ENCODE measurements around the gene MYO1D.
"Not testable (repeated sequence)": the region's sequence is repeated elsewhere in the genome, so short reads cannot be mapped to it uniquely, and the experiment has no call there.

Gene MYO1D

DNA sequence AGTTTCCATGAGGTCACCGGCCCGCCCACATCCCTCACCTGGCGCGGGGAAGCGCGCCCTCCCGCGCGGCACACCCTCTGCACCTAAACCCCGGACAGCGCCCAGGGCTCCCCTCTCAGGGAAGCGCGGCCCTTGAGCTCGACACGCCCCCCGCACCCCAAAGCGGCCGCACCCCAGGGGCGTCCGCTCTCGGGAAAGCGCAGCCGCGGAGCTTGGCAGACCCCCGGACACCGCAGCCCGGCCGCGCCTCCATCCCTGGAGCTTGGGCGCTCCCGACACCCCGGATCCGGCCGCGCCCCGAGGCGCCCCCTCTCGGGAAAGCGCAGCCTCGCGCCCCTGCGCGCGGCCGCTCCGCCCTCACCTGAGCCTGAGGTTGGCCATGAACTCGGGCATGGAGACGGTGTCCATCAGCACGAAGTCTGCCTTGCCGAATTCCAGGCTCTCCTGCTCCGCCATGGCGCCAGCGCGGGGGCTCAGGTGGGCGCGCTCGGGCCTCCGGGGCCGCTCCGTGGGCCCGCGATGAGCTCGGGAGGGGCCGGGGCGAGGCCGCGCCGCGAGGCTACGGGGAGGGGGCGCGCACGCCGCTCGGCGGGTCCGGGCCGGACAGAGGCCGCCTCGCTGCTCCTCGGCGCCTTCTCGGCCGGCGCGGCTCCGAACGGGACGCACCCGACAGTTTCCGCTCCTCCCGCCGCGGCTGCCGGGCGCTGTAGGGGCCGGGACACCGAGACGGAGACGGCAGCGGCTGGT is at the start of gene MYO1D:
Gene MYO1D (minus strand): TSS at position 708 of the 747 bp plus-strand sequence. CDS start 252 bp downstream, at position 456.
- DNase-seq (ENCODE audit: low read depth in 2 of 2, low spot score in 1 of 2), result peak; percentile 50 to 53

DNA sequence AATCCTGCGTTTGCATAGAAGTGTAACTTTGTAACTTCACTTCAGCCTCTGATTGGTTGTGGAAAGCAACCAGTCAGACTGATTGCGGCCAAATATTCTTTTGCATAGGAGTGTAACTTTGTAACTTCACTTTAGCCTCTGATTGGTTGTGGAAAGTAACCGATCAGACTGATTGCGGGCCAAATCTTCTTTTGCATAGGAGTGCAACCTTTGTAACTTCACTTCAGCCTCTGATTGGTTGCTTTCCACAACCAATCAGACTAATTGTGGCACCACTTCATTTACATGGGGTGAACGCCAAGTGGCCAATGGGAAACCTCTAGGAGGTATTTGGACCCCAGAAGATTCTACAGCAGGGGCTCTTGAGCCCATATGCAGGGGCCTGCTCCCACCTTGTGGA is 49.3 kb upstream of the MYO1D start:
- no peak for DNase-seq (ENCODE audit: low read depth in 2 of 2, low spot score in 1 of 2)

DNA sequence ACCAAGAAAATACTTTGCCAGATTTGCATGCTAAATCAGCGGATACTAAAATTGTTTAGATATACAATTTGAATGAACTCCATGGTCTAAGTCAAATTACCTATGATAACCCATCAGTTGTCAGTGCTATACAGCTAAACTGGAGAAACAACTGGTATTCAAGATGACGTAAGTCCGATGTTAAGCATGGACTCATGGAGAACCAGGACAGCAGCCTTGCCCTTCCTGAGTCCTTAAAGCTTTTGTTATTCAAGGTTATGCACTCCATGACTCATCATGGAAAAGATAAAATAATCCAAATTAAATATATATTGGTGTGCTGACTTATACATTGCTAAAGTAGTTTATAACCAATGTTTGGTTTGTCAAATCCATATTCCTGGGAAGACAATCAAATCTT is 47.0 kb upstream of the MYO1D start:
- not testable (repeated sequence) for DNase-seq (ENCODE audit: low read depth in 2 of 2, low spot score in 1 of 2)

DNA sequence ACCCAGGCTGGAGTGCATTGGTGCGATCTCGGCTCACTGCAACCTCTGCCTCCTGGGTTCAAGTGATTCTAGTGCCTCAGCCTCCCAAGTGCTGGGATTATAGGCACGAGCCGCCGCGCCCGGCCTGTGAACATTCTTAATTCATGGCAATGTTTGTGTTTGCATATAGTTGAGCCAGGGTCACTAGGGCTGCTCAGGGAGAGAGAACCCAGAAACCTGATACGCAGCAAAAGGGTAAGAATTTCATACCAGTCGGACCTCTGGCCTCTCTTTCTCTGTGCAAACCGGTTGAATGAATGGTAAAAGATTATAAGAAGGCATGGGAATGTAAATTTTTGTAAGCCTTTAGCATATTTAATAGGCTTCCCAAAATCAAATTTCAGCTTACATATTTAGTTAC is 44.1 kb upstream of the MYO1D start:
- no peak for DNase-seq (ENCODE audit: low read depth in 2 of 2, low spot score in 1 of 2)

DNA sequence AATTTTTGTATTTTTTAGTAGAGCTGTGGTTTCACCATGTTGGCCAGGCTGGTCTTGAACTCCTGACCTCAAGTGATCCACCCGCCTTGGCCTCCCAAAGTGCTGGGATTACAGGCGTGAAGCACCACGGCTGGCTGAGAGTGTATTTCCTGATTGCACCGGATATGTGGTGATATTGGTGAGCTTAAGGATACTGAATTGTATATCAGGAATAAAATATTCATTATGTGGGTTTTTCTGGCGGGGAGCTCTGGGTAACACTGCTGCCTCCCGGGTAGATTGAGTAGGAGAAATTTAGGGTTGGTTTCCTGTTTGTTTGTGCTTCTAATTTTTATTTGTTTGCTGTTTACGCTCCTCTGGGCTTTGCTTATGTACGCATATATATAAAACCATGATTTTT is 43.4 kb upstream of the MYO1D start:
- DNase-seq (ENCODE audit: low read depth in 2 of 2, low spot score in 1 of 2), result no peak

DNA sequence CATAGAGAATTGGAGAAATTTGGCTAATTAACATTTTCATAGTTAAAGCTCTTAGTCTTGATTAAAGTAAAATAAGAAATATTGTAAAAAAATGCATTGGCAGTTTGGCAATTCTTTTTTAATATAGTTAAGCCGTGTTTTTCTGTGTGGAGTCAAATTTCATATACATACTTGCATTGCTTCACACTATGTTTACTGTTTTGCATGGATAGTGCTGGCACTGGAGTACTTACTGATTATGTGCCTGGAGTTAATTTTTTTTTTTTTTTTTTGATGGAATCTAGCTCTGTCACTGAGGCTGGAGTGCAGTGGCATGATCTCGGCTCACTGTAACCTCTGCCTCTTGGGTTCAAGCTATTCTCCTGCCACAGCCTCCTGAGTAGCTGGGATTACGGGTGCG is 43.0 kb upstream of the MYO1D start:
- not testable (repeated sequence) for DNase-seq (ENCODE audit: low read depth in 2 of 2, low spot score in 1 of 2)

DNA sequence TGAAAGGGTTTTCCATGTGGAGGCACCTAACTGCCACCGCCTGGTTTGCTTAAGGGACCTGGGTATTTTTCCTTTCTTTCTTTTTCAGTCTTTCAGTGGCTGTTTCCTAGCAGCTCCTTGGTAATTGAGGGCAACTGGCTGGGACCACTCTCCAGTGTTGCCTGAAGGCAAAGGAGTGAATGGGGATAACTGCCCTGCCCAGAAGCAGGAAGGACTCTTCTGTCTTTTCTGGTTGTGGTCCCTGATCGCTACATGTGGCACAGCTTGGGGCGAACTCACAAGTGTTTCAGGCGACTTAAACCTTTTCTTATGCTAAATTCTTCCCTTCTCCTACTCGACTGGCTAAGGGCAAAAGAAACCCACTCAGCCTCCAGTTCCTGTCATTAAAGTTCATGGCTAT is 40.9 kb upstream of the MYO1D start:
- no peak for DNase-seq (ENCODE audit: low read depth in 2 of 2, low spot score in 1 of 2)

DNA sequence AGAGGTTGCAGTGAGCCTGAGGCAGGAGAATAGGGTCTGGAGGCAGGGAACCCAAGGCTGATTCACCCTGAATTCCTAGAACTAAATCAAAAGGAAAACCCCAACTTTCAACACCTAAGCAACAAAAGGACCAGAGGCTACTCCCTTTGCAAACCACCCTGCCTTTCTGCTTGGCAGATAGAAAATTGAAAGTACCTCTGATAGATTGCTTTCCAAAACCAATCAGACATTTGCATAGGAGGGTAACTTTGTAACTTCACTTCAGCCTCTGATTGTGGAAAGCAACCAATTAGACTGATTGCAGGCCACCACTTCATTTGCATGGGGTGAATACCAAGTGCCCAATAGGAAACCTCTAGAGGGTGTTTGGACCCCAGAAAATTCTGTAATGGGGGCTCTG is 40.2 kb upstream of the MYO1D start:
- no peak for DNase-seq (ENCODE audit: low read depth in 2 of 2, low spot score in 1 of 2)

DNA sequence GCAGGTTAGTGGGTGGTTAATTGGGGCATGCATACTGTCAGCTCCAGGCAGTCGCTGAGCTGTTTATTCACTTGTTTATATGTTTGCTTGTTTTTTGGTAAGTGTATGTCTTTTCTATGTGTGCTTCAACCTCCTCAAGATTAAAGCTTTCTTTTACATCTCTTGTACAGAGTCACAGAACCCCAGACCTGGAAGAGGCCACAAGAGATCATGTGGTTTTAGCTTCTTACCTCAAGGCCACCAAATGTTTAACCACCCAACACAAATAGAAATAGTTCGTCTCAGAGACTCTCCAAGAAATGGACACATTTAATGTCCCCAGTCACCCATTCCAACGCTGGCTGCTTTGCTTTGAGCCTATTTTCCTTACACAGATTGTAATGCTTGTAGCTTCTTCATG is 39.2 kb upstream of the MYO1D start:
- DNase-seq (ENCODE audit: low read depth in 2 of 2, low spot score in 1 of 2), result no peak

DNA sequence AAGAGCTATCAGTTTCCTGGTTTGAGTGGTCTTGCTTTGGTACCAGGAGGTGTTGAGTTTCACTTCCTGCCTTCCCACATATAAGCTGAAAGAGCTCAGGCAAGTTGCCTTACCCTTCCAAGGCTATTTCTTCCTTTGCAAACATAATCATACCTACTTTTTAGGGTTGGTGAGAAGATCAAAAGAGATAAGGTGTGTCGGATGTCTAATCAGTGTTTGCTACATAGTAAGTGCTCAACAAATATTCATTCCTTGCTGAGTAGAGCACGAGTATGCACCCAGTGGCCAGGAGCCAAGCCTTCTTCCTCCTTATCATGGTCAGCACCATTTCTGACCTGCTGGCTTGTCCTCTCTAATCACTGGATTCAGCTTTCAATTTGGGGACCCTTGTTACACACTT is 38.3 kb upstream of the MYO1D start:
- DNase-seq (ENCODE audit: low read depth in 2 of 2, low spot score in 1 of 2), result no peak

DNA sequence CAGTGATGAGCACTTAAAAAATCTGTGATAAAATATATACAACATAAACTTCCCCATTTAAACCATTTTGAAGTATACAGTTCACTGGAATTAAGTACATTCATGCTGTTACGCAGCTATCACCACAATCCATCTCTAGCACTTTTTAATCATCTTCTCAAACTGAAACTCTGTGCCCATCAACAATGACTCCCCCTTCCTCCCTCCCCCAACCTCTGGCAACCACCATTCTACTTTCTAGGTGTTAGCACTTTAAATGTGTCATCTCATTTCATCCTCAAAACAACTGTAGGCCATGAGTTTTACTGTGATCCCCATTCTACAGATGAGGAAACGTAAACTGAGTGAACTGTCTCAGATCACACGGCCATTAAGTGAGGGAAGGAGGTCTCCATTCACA is 37.3 kb upstream of the MYO1D start:
- DNase-seq (ENCODE audit: low read depth in 2 of 2, low spot score in 1 of 2), result no peak

DNA sequence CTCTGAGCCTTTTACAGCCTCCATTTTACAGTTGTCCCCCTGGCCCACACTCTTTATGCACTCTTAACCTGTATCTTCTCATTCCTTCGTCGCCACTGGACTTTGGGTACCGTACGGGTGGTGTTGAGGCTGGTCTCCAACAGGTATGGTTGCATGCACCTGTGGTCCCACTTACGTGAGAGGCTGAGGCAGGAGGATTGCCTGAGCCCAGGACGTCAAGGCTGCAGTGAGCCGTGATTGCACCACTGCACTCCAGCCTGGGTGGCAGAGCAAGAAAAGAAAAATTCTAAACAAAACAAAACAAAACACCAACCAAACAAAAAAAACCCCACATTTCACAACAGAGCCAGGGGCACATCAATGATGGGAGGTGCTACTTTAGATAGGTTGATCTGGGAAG is 36.7 kb upstream of the MYO1D start:
- DNase-seq (ENCODE audit: low read depth in 2 of 2, low spot score in 1 of 2), result no peak

DNA sequence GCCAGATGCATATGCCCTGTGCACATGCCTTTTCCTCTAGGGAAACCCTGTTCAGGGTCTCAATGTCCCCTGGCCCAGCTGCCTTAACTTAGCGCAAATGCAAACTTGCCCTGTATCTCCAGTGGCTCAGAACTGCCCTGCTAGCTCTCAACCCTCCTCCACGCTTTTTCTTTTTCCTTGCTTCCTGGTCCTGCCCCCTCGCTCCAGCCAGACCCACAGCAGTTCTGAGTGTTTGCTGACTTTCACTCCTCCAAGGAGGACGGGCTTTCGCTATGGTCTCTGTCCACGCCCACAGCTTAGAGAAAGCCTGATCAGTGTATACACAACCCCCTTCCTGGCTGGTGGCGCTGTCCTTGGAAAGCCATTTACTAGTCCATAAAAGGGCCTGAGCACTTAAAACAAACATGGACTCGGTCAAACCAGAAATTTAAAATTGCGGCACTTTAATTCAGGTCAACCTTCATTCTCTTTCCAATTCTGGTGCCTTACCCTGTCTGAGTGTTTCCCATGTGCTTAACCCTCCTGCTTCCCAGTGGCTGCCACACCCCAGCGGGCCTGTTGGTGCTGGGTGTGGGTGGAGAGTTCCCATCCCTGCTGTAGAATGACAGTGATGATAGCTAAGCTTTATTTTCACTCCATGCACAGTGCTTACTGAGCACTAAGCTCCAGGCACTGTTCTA is 35.4 kb upstream of the MYO1D start:
- no peak for DNase-seq (ENCODE audit: low read depth in 2 of 2, low spot score in 1 of 2)

DNA sequence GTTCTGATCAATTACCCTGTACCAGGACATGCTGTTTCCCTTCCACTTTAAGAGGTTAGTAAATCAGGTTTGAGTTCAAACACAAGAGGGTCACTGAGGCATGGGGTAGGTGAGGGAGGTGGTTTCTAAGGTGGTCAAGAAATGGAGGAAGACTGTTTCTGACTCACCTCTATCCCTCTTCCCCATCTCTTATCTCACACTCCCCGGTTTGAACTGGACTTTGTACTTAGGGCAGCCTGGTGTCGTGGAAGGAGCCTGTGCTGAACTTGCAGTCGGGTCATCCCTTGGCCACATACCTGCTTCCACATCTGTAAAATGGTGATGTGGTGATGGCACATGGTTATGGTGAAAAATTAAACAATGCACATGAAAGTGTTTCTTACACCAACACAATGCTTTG is 33.8 kb upstream of the MYO1D start:
- DNase-seq (ENCODE audit: low read depth in 2 of 2, low spot score in 1 of 2), result no peak

DNA sequence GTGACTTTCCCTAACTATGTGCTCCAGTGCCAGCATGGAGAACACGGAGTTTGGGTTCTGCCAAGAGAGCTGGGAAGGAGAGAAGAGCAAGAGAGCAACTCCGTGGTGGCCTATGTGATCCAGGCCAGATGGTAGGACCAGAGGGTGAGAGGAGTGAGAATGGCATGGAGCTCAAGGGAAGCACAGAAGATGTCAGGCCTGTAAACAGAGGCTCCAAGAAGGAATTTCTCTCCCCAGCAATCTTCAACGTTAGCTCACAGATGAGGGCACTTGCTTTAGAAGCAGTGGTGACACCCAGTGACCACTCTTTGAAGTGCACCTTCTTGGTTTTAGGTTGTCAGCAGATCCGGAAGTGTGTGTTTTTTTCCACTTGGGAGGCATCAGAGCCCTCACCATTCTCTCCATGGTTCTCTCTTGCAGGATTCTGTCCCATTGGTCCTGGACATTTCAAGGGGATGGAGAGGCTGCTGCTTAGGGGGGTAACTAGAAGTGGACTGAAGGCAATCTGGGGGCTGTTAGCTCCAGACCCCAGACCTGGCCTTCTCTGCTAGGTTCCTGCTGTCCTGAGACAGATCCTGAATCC is 33.0 kb upstream of the MYO1D start:
- peak in 1 of 2 donors; percentile 7 for DNase-seq (ENCODE audit: low read depth in 2 of 2, low spot score in 1 of 2)

DNA sequence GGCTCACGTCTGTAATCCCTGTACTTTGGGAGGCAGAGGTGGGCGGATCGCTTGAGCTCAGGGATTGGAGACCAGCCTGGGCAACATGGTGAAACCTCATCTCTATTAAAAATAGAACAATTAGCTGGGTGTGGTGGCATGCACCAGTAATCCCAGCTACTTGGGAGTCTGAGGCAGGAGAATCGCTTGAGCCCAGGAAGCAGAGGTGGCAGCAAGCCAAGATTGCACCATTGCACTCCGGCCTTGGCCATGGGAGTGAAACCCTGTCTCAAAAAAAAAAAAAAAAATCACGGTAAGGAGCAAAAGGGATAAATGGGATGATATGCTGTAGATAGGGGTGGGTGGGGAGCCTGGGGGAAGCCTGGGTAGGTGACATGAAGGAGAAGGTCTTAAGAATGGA is 30.7 kb upstream of the MYO1D start:
- no peak for DNase-seq (ENCODE audit: low read depth in 2 of 2, low spot score in 1 of 2)

DNA sequence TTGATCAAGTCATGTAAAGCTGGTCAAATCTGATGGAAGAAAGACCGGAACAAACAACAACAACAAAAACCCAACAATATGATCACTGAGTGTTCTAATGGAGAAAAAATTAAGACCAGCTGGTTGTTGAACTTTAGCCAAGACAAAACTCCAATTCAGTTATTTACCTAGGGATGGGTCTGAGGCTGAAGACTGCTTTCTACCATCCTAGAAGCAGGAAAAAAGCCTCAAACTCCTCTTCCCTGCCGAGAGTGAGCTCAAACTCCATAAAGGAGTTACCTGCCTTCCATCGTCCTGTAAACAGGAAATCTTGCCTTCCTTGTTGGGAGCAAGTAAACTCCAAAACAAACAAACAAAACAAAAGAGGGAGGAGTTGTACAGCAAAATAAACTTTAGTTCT is 28.0 kb upstream of the MYO1D start:
- DNase-seq (ENCODE audit: low read depth in 2 of 2, low spot score in 1 of 2), result no peak

DNA sequence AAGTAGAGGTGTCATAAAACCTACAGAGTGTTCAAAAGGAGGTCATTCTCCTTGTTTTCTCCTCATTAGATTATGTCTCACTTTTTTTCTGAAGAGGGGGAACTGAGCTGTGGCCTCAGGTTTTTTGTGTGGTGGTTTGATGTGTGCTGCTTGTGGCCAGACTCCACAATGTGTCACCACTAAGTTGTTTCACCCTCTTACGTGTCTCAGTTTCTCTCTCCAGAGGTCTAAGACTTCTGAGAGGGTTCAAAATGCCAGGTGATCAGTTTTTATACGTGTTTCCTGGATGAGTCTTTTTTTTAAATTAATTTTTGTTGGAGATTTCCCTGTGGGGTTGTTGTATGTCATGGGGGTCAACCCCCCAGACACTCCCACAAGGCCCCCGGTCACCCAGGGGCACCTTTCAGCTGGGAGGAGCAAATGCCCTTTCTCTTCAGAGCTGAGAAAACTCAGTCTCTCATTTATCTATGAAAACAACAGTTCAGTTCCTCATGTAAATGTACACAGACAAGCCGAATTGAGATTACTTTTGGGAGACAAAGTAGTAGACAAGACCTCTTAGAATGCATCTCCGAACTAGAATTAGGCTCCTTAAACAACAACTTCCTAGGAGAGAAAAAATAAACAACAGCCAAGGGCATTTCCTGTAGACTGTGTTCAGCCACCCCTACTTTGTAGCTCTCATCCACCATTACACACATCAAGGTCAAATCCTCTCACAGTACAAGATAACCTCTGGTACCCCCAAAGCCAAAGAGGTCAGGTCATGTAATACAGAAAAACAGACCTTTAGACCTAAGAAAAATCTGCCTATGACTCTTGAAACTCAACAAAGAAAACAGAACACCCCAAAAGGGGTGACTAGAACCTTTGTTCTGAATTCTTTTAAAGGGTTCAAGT is 27.1 kb upstream of the MYO1D start:
- DNase-seq (ENCODE audit: low read depth in 2 of 2, low spot score in 1 of 2), result no peak

DNA sequence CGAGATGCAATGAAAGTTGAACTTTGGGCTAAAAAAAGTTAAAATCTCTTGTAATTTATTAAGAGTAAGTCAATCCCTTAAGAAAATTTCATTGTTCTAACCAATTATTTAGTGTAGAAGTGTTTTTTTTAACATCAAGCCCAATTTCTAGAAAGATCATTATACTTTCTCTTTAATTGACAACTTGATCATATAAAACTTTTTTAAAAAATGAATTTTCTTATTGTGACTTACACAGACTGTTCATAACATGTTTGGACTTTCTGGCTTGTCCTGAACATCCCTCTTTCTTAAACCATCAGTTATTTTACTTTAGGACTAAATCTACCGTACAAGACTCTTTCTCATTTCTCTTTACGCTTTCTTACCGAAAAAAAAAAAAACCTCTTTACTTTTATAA is 24.8 kb upstream of the MYO1D start:
- DNase-seq (ENCODE audit: low read depth in 2 of 2, low spot score in 1 of 2), result no peak

DNA sequence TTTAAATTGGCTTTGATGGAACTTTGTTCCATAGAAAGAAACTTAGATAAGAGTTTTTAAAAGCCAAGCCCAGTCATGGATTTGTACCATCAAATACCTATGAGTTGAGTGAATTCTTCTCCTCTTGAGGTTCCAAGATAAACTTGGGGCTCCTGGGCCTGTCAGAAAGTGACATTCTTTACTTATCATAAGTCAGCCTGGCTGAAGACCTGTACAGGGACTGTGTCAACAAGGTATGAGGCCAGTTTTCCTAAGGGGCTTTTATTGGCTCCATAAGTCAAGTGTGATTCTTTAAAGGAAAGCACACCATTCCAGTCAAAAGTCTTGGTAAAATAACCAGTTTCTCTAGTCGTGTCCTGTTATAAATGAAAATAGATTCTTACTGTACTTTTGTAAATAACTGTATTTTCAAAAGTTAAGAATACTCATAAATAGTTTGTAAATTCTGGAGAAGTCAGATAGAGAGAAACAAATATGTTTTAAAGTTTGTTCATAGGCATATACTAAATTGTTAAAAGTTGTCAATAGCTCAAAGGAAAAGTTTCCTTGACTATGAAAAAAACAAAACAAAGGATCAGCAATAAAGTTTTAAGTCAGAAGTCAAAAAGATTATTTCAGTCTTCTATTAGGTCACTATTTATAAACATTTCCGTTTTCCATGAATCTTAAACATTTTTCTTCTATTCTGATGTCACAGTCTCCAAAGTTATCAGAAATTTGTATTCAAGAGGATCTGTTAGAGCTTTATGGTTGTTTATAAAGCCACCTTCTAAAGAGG is 22.5 kb upstream of the MYO1D start:
- DNase-seq (ENCODE audit: low read depth in 2 of 2, low spot score in 1 of 2), result no peak
